ENCODE data around the gene SF3A2. TPM values are rescaled to one million over a fixed set of nuclear protein-coding genes. Genes with fewer than 3 reads are reported as not detected.
A peak's percentile ranks its signal among the peaks of the same experiment; 100 is the strongest.

Gene SF3A2
- polyA plus RNA-seq, 1 donor from 2014 or later: 14.4 TPM

DNA sequence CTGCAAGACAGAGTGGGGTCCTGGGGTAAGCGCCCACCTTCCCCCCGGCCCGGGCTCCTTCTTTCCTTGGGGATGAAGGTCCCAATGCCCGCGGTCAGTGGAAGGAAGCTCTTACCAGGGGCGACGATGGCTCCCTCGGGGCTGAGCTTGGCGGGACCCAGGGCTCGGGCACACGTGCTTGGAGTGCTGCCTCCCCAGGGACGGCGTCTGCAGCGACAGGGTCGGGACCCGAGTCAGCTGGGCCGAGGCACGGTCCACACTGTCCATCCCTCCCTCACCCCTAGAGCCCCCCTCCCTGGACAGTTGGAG is 16.1 kb downstream of the SF3A2 start:
- H3K9me3 ChIP-seq (ENCODE audit: low read length): no peaks in the 10 kb centered on the region
- no peaks in the 10 kb centered on the region for H3F3A ChIP-seq (ENCODE audit: insufficient read depth, low read length, poor library complexity, severe bottlenecking)
- no peaks in the 10 kb centered on the region for H3K36me3 ChIP-seq (ENCODE audit: insufficient read depth, low read length)
- no peak overlapping the region for H2AFZ ChIP-seq (ENCODE audit: low read depth, low read length)
- no peaks in the 10 kb centered on the region for H3K9me2 ChIP-seq (ENCODE audit: insufficient read depth, low read length)
- no peak overlapping the region for H3K27ac ChIP-seq (ENCODE audit: low read length)
- H3K27me3 ChIP-seq (ENCODE audit: insufficient read depth, low read depth, low read length): peaks cover 14% of the 10 kb centered on the region
- H3K4me3 ChIP-seq (ENCODE audit: low read length): peak overlapping the region; percentile 55
- no peaks in the 10 kb centered on the region for H3K79me2 ChIP-seq (replicated peaks; ENCODE audit: insufficient read depth, low read length)
- TF ChIP-seq MXI1 (conservative IDR thresholded peaks at IDR 0.05; ENCODE audit: poor library complexity, severe bottlenecking): no peak
- no peak for TF ChIP-seq SMC3 (conservative IDR thresholded peaks at IDR 0.05; ENCODE audit: poor library complexity)
- TF ChIP-seq EZH2 (IDR thresholded peaks at IDR 0.05; ENCODE audit: borderline replicate concordance, insufficient read depth, low read length, poor library complexity, severe bottlenecking): no peak
- no peak for TF ChIP-seq EP300 (conservative IDR thresholded peaks at IDR 0.05; ENCODE audit: poor library complexity, severe bottlenecking)
- TF ChIP-seq POLR2AphosphoS5 (IDR thresholded peaks at IDR 0.05): no peak
- TF ChIP-seq REST (IDR thresholded peaks at IDR 0.05; ENCODE audit: borderline replicate concordance): no peak
- TF ChIP-seq RAD21 (conservative IDR thresholded peaks at IDR 0.05): no peak
- H4K20me1 ChIP-seq (ENCODE audit: insufficient read depth): no peaks in the 10 kb centered on the region
- H3K4me2 ChIP-seq (ENCODE audit: low read length): no peak overlapping the region
- H3K9ac ChIP-seq (ENCODE audit: low read length): no peak overlapping the region

- Histone ChIP-seq H3K9ac (ENCODE audit: low read length) (no peak overlapping the region), H3K4me3 (ENCODE audit: low read length) (peak overlapping the region; percentile 55)
Measured at GRCh38 chr19:2253106-2254063, 16.8 kb downstream of the SF3A2 start.

More at GRCh38 chr19:2253106-2254063, 16.8 kb downstream of the SF3A2 start:
- no peaks in the 10 kb centered on the region for H4K20me1 ChIP-seq (ENCODE audit: insufficient read depth)
- no peaks in the 10 kb centered on the region for H3K36me3 ChIP-seq (ENCODE audit: insufficient read depth, low read length)
- H3K9me3 ChIP-seq (ENCODE audit: low read length): no peaks in the 10 kb centered on the region
- no peak for TF ChIP-seq MXI1 (conservative IDR thresholded peaks at IDR 0.05; ENCODE audit: poor library complexity, severe bottlenecking)
- no peak for TF ChIP-seq EP300 (conservative IDR thresholded peaks at IDR 0.05; ENCODE audit: poor library complexity, severe bottlenecking)
- TF ChIP-seq RAD21 (conservative IDR thresholded peaks at IDR 0.05): no peak
- TF ChIP-seq EZH2 (IDR thresholded peaks at IDR 0.05; ENCODE audit: borderline replicate concordance, insufficient read depth, low read length, poor library complexity, severe bottlenecking): no peak
- no peak for TF ChIP-seq SMC3 (conservative IDR thresholded peaks at IDR 0.05; ENCODE audit: poor library complexity)
- no peak for TF ChIP-seq TAF1 (IDR thresholded peaks at IDR 0.05; ENCODE audit: low read depth)
- no peak for TF ChIP-seq CTCF (IDR thresholded peaks at IDR 0.05; ENCODE audit: poor library complexity, severe bottlenecking)
- no peak for TF ChIP-seq POLR2AphosphoS5 (IDR thresholded peaks at IDR 0.05)
- TF ChIP-seq REST (IDR thresholded peaks at IDR 0.05; ENCODE audit: borderline replicate concordance): no peak
- no peak overlapping the region for H2AFZ ChIP-seq (ENCODE audit: low read depth, low read length)
- no peaks in the 10 kb centered on the region for H3K79me2 ChIP-seq (replicated peaks; ENCODE audit: insufficient read depth, low read length)
- no peaks in the 10 kb centered on the region for H3K9me2 ChIP-seq (ENCODE audit: insufficient read depth, low read length)
- no peak overlapping the region for H3K4me2 ChIP-seq (ENCODE audit: low read length)
- no peaks in the 10 kb centered on the region for H3F3A ChIP-seq (ENCODE audit: insufficient read depth, low read length, poor library complexity, severe bottlenecking)
- H3K27ac ChIP-seq (ENCODE audit: low read length): no peak overlapping the region
- H3K27me3 ChIP-seq (ENCODE audit: insufficient read depth, low read depth, low read length): peaks cover 14% of the 10 kb centered on the region

Data from neural cell (in vitro differentiated cells).